Natural killer cell (primary cell): Measurements from ENCODE around the gene RALA. TPM values are rescaled to one million over a fixed set of nuclear protein-coding genes. Genes with fewer than 3 reads are reported as not detected.

Source experiments
- ATAC-seq, 3 donors: fragments of 150-1000 bp in 2 of 3; fragments of 200-7000 bp in 1 of 3; cut with Tn5 transposase; 1 replicate in 1 of 3; 2 replicates in 2 of 3; pipeline ENCODE4 v1.10.0; 2021; ENCODE audit warnings: mild to moderate bottlenecking in 2 of 3, moderate library complexity in 2 of 3
- DNase-seq, 2 donors: peaks; one replicate each; pipeline versions ENCODE4 v3.0.0 to v3.0.0-alpha.2; 2013 to 2021; ENCODE audit warnings: mixed read lengths in 1 of 2
- H3K27ac ChIP-seq: one replicate; pipeline ENCODE4 v1.5.1; 2013; ENCODE audit warnings: mild to moderate bottlenecking, low read length
- H3K27me3 ChIP-seq: one replicate; pipeline ENCODE4 v1.6.1; 2013; ENCODE audit warnings: low read length; ENCODE audit not compliant: control insufficient read depth, insufficient read depth
- H3K36me3 ChIP-seq: one replicate; pipeline ENCODE4 v1.6.1; 2013; ENCODE audit warnings: low read length; ENCODE audit not compliant: control insufficient read depth, insufficient read depth
- H3K4me1 ChIP-seq: one replicate; pipeline ENCODE4 v1.6.1; 2013; ENCODE audit warnings: low read length; ENCODE audit not compliant: control insufficient read depth, insufficient read depth
- H3K4me3 ChIP-seq: one replicate; pipeline ENCODE4 v1.5.1; 2013; ENCODE audit warnings: low read length
- H3K9me3 ChIP-seq: one replicate; pipeline ENCODE4 v1.6.1; 2013; ENCODE audit warnings: low read length; ENCODE audit not compliant: control insufficient read depth, insufficient read depth
- H3K27ac Mint-ChIP-seq, 2 donors: one replicate each; pipeline ENCODE4 v1.8.0; 2022; ENCODE audit warnings: mild to moderate bottlenecking in 2 of 2, mixed read lengths in 2 of 2, moderate library complexity in 1 of 2
- H3K27me3 Mint-ChIP-seq, 2 donors: one replicate each; pipeline ENCODE4 v1.8.0; 2022; ENCODE audit warnings: low read depth in 2 of 2, mixed read lengths in 2 of 2
- H3K36me3 Mint-ChIP-seq: one replicate; pipeline ENCODE4 v1.8.0; 2022; ENCODE audit warnings: mixed read lengths
- H3K4me1 Mint-ChIP-seq, 2 donors: one replicate each; pipeline ENCODE4 v1.8.0; 2022; ENCODE audit warnings: mixed read lengths in 2 of 2
- H3K4me3 Mint-ChIP-seq: one replicate; pipeline ENCODE4 v1.8.0; 2022; ENCODE audit warnings: mild to moderate bottlenecking, moderate library complexity, mixed read lengths
- H3K9me3 Mint-ChIP-seq, 2 donors: one replicate each; pipeline ENCODE4 v1.8.0; 2022; ENCODE audit warnings: mixed read lengths in 2 of 2
- CTCF ChIP-seq: fragments of 200-600 bp; IDR thresholded peaks from one replicate; pipeline ENCODE4 v1.8.0; 2022; ENCODE audit warnings: antibody characterized with exemption
- WGBS: methylation state at CpG from one replicate; pipeline ENCODE4 v1.1.7; 2013; ENCODE audit warnings: missing lambda C conversion rate; ENCODE audit not compliant: insufficient coverage; 5-methylcytosine and 5-hydroxymethylcytosine counted together
- intact Hi-C: fragments of 100-400 bp; cut with micrococcal nuclease; formaldehyde crosslinking; loops from one replicate; pipeline ENCODE4 v1.14.2; 2022
- total RNA-seq, 4 donors: library from RNA; stranded (reverse); fragments of 120-200 nt in 1 of 4; gene quantifications; one replicate each; pipeline versions ENCODE4 v1.2.3 to v1.2.4, GENCODE V29; 2013 to 2022

RALA gene
- total RNA-seq, 3 donors from 2014 or later (not counting 1 experiment from before 2014, with no cell fraction given) = 10.2 to 22.0 (median 16.8) TPM

GRCh38 chr7:39693812-39694211 is 70.4 kb downstream of the RALA start:
- peaks cover 29% of the 10 kb centered on the region for H3K36me3 ChIP-seq

GRCh38 chr7:39695852-39696586 is 72.6 kb downstream of the RALA start:
- TF ChIP-seq CTCF = no peak
- Histone ChIP-seq H3K27ac (no peak overlapping the region), H3K9me3 (no peaks in the 10 kb centered on the region), H3K27me3 (no peaks in the 10 kb centered on the region), H3K4me3 (no peak overlapping the region), H3K4me1 (peaks cover 1% of the 10 kb centered on the region), H3K36me3 (peaks cover 29% of the 10 kb centered on the region)
- Mint-ChIP-seq H3K36me3 (peaks cover 17% of the 10 kb centered on the region), H3K27me3 (no peaks in the 10 kb centered on the region), H3K27ac (peak overlapping the region in 1 of 2 donors; percentile 34), H3K9me3 (peaks cover 0 to 2% of the 10 kb centered on the region in 2 donors), H3K4me1 (no peaks in the 10 kb centered on the region), H3K4me3 (no peak overlapping the region)
- DNase-seq (no peak), ATAC-seq (no peak)
- 97% methylated on average over 2 of the region's 3 CpGs for WGBS
- intact Hi-C loops = no loop called here

More at GRCh38 chr7:39693812-39694211, 70.4 kb downstream of the RALA start:
- H3K9me3 ChIP-seq = no peaks in the 10 kb centered on the region
- 100% methylated on average over 1 of the region's 2 CpGs for WGBS
- no peak for DNase-seq
- ATAC-seq = no peak
- no peaks in the 10 kb centered on the region for H3K27me3 ChIP-seq
- TF ChIP-seq CTCF = no peak
- Mint-ChIP-seq H3K9me3 (peaks cover 0 to 2% of the 10 kb centered on the region in 2 donors), H3K36me3 (peaks cover 17% of the 10 kb centered on the region), H3K4me1 (no peaks in the 10 kb centered on the region), H3K27ac (no peak overlapping the region), H3K27me3 (no peaks in the 10 kb centered on the region), H3K4me3 (no peak overlapping the region)
- no peaks in the 10 kb centered on the region for H3K4me1 ChIP-seq
- intact Hi-C loops = no loop called here
- H3K27ac ChIP-seq = no peak overlapping the region
- no peak overlapping the region for H3K4me3 ChIP-seq

- Mint-ChIP-seq H3K27ac (peak overlapping the region in 1 of 2 donors; percentile 34), H3K9me3 (peaks cover 0 to 2% of the 10 kb centered on the region in 2 donors), H3K4me1 (no peaks in the 10 kb centered on the region), H3K36me3 (peaks cover 17% of the 10 kb centered on the region), H3K27me3 (no peaks in the 10 kb centered on the region), H3K4me3 (no peak overlapping the region)
- H3K9me3 ChIP-seq = no peaks in the 10 kb centered on the region
- H3K4me3 ChIP-seq = no peak overlapping the region
- peaks cover 29% of the 10 kb centered on the region for H3K36me3 ChIP-seq
- H3K4me1 ChIP-seq = peaks cover 3% of the 10 kb centered on the region
- DNase-seq = no peak
- no peak overlapping the region for H3K27ac ChIP-seq
- intact Hi-C loops = no loop called here
- 87% methylated on average over 3 of the region's 3 CpGs for WGBS
- ATAC-seq = no peak
- TF ChIP-seq CTCF = no peak
- no peaks in the 10 kb centered on the region for H3K27me3 ChIP-seq
These were observed 73.3 kb downstream of the RALA start for GRCh38 chr7:39696631-39697030.
